ENCODE results near the gene C16orf82. TPM values are rescaled to one million over a fixed set of nuclear protein-coding genes. Genes with fewer than 3 reads are reported as not detected.
A peak's percentile ranks its signal among the peaks of the same experiment; 100 is the strongest.

C16orf82 gene
- polyA plus RNA-seq (2012; rRNA removed) = not detected in 2 replicates
- not detected in 2 replicates for polyA plus RNA-seq (2012; cell fraction: cytosol; rRNA removed)
- not detected in 2 replicates for polyA plus RNA-seq (2012; cell fraction: nucleus; rRNA removed)

DNA sequence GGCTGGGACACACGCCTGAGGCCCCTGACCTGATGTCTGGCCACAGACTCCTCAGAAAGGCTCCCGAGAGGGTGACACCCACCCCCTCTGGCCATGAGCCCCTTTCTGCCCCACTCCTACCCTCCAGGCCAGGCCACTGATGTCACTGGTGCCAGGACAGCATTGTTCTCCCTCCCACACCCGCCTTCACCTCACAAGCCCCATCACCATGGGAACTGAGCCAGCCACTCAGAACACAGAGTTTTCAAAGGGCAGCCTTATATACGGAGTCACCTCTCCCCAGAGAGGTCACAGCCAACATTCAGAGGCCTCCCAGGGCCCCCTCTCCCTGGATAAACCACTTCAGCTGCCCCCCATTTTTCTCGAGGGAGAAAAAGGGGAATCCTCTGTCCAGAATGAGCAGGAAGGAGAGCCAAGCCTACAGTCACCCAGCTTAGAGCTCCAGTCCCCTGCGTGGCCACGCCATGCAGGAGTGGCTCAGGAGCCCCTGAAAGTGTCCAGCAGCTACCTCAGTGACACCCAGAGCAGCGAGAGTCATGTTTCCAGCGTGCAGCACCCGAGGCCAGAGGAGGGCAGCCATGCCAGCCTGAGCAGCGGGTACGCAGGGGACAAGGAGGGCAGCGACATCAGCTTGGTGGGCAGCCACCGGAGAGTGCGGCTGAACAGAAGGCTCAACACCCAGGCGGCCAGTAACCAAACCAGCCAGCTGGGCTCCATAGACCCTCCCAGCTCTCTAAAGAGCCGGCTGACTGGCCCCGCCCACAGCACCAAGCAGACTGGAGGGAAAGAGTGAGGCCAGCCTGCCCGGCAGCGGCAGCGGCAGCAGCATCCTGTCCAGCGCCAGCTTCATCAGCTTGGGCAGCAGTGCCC is at the start of gene C16orf82:
C16orf82 (plus strand) TSS at position 260 of the 870 bp plus-strand sequence.
- TF ChIP-seq TAF1 (IDR thresholded peaks at IDR 0.05; ENCODE audit: borderline replicate concordance, low read depth, low read length) (no peak), NFIC (IDR thresholded peaks at IDR 0.05; ENCODE audit: borderline replicate concordance) (no peak), TEAD4 (IDR thresholded peaks at IDR 0.05; ENCODE audit: borderline replicate concordance, insufficient read depth) (no peak), RFX5 (IDR thresholded peaks at IDR 0.05; ENCODE audit: low read length) (no peak)
- H3K27me3 ChIP-seq (ENCODE audit: insufficient read depth) = 0 out of 2 replicates have a peak, but pooled peaks cover 6% of the 10 kb centered on the region
- ChIA-PET CTCF (no interaction called here), POLR2A (no interaction called here)
- no peak within 1 kb of the TSS for H3K4me2 ChIP-seq
- DNase-seq = peak; percentile 44
- H3K79me2 ChIP-seq (ENCODE audit: insufficient read depth) = no peaks in the 10 kb centered on the region
- no peaks in the 10 kb centered on the region for H4K20me1 ChIP-seq (ENCODE audit: insufficient read depth)
- no peaks in the 10 kb centered on the region for H3K9me2 ChIP-seq
- H2AFZ ChIP-seq (ENCODE audit: low read depth) = no peak within 1 kb of the TSS
- H3K36me3 ChIP-seq (replicated peaks in 1 of 2; ENCODE audit: control insufficient read depth in 1 of 2, insufficient read depth in 2 of 2, low read length in 1 of 2) = no peaks in the 10 kb centered on the region
- WGBS (ENCODE audit: low lambda C conversion rate) = 19% methylated on average over 14 of the region's 22 CpGs
- no peaks in the 10 kb centered on the region for H3K9me3 ChIP-seq
- H3K4me3 ChIP-seq (ENCODE audit: low read depth in 2 of 2, low read length in 1 of 2) = no peak within 1 kb of the TSS
- no peak within 1 kb of the TSS for H3K9ac ChIP-seq
- H3F3A ChIP-seq (replicated peaks; ENCODE audit: insufficient read depth) = no peaks in the 10 kb centered on the region
- no peaks in the 10 kb centered on the region; a peak in 1 of 4 replicates for H3K4me1 ChIP-seq (ENCODE audit: control insufficient read depth in 1 of 2, insufficient read depth in 2 of 2, low read depth in 1 of 2, low read length in 1 of 2)
- H3K27ac ChIP-seq (ENCODE audit: low read depth in 2 of 2, low read length in 1 of 2) = no peak within 1 kb of the TSS

DNA sequence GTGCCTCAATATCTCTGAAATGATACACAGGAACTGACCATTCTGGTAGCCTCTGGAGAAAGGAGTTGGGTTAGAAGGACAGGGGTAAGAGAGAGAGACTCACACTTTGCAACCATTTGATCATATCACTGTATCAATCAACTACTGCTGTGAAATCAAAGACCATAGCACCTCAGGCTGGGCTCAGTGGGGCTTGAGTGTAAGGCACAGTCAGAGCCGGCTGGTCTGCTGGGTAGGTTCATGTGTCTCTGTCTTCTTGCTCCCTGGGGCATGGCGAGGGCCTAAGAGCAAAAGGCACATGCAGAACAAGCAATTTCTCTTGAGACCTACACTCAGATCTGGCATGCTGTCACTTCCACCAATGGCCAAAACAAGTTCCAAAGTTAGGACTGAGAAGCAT is 46.7 kb upstream of the C16orf82 start:
- H3K9ac ChIP-seq = no peak overlapping the region
- no peaks in the 10 kb centered on the region for H4K20me1 ChIP-seq (ENCODE audit: insufficient read depth)
- no peak overlapping the region for H2AFZ ChIP-seq (ENCODE audit: low read depth)
- H3F3A ChIP-seq (replicated peaks; ENCODE audit: insufficient read depth) = no peaks in the 10 kb centered on the region
- H3K4me1 ChIP-seq (ENCODE audit: control insufficient read depth in 1 of 2, insufficient read depth in 2 of 2, low read depth in 1 of 2, low read length in 1 of 2) = no peaks in the 10 kb centered on the region
- POLR2A ChIA-PET = no interaction called here
- no peaks in the 10 kb centered on the region for H3K36me3 ChIP-seq (replicated peaks in 1 of 2; ENCODE audit: control insufficient read depth in 1 of 2, insufficient read depth in 2 of 2, low read length in 1 of 2)
- H3K27ac ChIP-seq (ENCODE audit: low read depth in 2 of 2, low read length in 1 of 2) = no peak overlapping the region
- no peak for DNase-seq
- TF ChIP-seq SMC3 (IDR thresholded peaks at IDR 0.05; ENCODE audit: low read depth, low read length) = no peak
- TF ChIP-seq TAF1 (IDR thresholded peaks at IDR 0.05; ENCODE audit: borderline replicate concordance, low read depth, low read length) = no peak
- no peak for TF ChIP-seq EP300 (IDR thresholded peaks at IDR 0.05; ENCODE audit: borderline replicate concordance in 1 of 2, low read depth in 1 of 2, low read length in 1 of 2)
- no peak for TF ChIP-seq MXI1 (IDR thresholded peaks at IDR 0.05; ENCODE audit: low read depth, low read length)
- TF ChIP-seq CTCF (IDR thresholded peaks at IDR 0.05) = no peak
- TF ChIP-seq, protein P1, sequence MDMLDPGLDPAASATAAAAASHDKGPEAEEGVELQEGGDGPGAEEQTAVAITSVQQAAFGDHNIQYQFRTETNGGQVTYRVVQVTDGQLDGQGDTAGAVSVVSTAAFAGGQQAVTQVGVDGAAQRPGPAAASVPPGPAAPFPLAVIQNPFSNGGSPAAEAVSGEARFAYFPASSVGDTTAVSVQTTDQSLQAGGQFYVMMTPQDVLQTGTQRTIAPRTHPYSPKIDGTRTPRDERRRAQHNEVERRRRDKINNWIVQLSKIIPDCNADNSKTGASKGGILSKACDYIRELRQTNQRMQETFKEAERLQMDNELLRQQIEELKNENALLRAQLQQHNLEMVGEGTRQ (IDR thresholded peaks at IDR 0.05; ENCODE audit: borderline replicate concordance, low read depth, low read length) = no peak
- TF ChIP-seq GATA2 (CRISPR knock-in tag; IDR thresholded peaks at IDR 0.05) = no peak
- 0% methylated on average over 2 of the region's 2 CpGs for WGBS (ENCODE audit: low lambda C conversion rate)
- H3K9me2 ChIP-seq = no peaks in the 10 kb centered on the region
- H3K27me3 ChIP-seq (ENCODE audit: insufficient read depth) = 0 out of 2 replicates have a peak, but pooled peaks cover 8% of the 10 kb centered on the region
- no peaks in the 10 kb centered on the region for H3K79me2 ChIP-seq (ENCODE audit: insufficient read depth)
- CTCF ChIA-PET = no interaction called here
- H3K4me2 ChIP-seq = no peak overlapping the region
- H3K4me3 ChIP-seq (ENCODE audit: low read depth in 2 of 2, low read length in 1 of 2) = no peak overlapping the region
- no peaks in the 10 kb centered on the region for H3K9me3 ChIP-seq
